ENCODE results near the gene DEDD. TPM values are rescaled to one million over a fixed set of nuclear protein-coding genes. Genes with fewer than 3 reads are reported as not detected.

The DEDD gene
- total and polyA plus RNA-seq, 2 of the 13 experiments (the other 11 are each of a cell fraction or from before 2014, with no cell fraction given), result 12.6 to 27.8 TPM

- TF ChIP-seq GABPA (IDR thresholded peaks at IDR 0.05; ENCODE audit: low read depth, low read length) (no peak), GABPA (CRISPR knock-in tag; IDR thresholded peaks at IDR 0.05; ENCODE audit: low read depth) (peak; percentile 54; the same call in 1 of the 2 replicates), ZNF343 (CRISPR knock-in tag; IDR thresholded peaks at IDR 0.05) (peak; percentile 88; the same call in 1 of the 2 replicates), HOXA3 (CRISPR knock-in tag; IDR thresholded peaks at IDR 0.05) (peak; percentile 98), POLR2AphosphoS5 (IDR thresholded peaks at IDR 0.05; ENCODE audit: low read depth, low read length) (peak; percentile 98), BCLAF1 (IDR thresholded peaks at IDR 0.05) (no peak), ZNF589 (CRISPR knock-in tag; conservative IDR thresholded peaks at IDR 0.05) (0 out of 2 replicates have a peak, but pooled peaks have one; percentile 54), SIX4 (CRISPR knock-in tag; IDR thresholded peaks at IDR 0.05) (peak; percentile 46; the same call in 1 of the 2 replicates), PCBP2 (optimal IDR thresholded peaks at IDR 0.05; ENCODE audit: low read depth, low read length, poor library complexity, severe bottlenecking) (no peak), ZNF460 (CRISPR knock-in tag; IDR thresholded peaks at IDR 0.05; ENCODE audit: borderline replicate concordance) (no peak), ZEB1 (IDR thresholded peaks at IDR 0.05; ENCODE audit: insufficient replicate concordance, low read depth) (no peak), MXD1 (CRISPR knock-in tag; IDR thresholded peaks at IDR 0.05) (peak; percentile 96), ZNF652 (CRISPR knock-in tag; IDR thresholded peaks at IDR 0.05; ENCODE audit: borderline replicate concordance, low read depth) (peak; percentile 10; the same call in 1 of the 2 replicates), THAP7 (CRISPR knock-in tag; IDR thresholded peaks at IDR 0.05) (peak; percentile 89), THRA (CRISPR knock-in tag; IDR thresholded peaks at IDR 0.05; ENCODE audit: borderline replicate concordance) (peak; percentile 19), NFIB (CRISPR knock-in tag; IDR thresholded peaks at IDR 0.05; ENCODE audit: borderline replicate concordance) (no peak), KAT8 (CRISPR knock-in tag; IDR thresholded peaks at IDR 0.05) (peak; percentile 81), ZNF512 (CRISPR knock-in tag; IDR thresholded peaks at IDR 0.05) (no peak), HNRNPLL (IDR thresholded peaks at IDR 0.05; ENCODE audit: low read depth, low read length, poor library complexity, severe bottlenecking) (peak; percentile 57), POGK (CRISPR knock-in tag; conservative IDR thresholded peaks at IDR 0.05) (no peak)
Measured at GRCh38 chr1:161177112-161177935, 44.9 kb upstream of the DEDD start, which contains the start of gene B4GALT3 (continued).

Measured in HepG2 (cell line).